Lung microvascular endothelial cell (primary cell): ENCODE results near the gene PDE6A. TPM values are rescaled to one million over a fixed set of nuclear protein-coding genes. Genes with fewer than 3 reads are reported as not detected.
"Not testable (repeated sequence)": the region's sequence is repeated elsewhere in the genome, so short reads cannot be mapped to it uniquely, and the experiment has no call there.

Source experiments
- DNase-seq, 2 donors: peaks; one replicate each; pipeline versions ENCODE4 v3.0.0 to v3.0.0-alpha.2; 2010; ENCODE audit warnings: low read depth in 2 of 2
- total RNA-seq: library from RNA; depleted of rRNA; stranded (reverse); fragments of >200 nt; gene quantifications from 2 replicates; pipeline ENCODE4 v1.2.1, GENCODE V29; 2014

PDE6A gene
- total RNA-seq, 1 donor from 2014 or later, result not detected

- DNase-seq, result no peak
These were observed 45.8 kb downstream of the PDE6A start for GRCh38 chr5:149898811-149899210.

DNA sequence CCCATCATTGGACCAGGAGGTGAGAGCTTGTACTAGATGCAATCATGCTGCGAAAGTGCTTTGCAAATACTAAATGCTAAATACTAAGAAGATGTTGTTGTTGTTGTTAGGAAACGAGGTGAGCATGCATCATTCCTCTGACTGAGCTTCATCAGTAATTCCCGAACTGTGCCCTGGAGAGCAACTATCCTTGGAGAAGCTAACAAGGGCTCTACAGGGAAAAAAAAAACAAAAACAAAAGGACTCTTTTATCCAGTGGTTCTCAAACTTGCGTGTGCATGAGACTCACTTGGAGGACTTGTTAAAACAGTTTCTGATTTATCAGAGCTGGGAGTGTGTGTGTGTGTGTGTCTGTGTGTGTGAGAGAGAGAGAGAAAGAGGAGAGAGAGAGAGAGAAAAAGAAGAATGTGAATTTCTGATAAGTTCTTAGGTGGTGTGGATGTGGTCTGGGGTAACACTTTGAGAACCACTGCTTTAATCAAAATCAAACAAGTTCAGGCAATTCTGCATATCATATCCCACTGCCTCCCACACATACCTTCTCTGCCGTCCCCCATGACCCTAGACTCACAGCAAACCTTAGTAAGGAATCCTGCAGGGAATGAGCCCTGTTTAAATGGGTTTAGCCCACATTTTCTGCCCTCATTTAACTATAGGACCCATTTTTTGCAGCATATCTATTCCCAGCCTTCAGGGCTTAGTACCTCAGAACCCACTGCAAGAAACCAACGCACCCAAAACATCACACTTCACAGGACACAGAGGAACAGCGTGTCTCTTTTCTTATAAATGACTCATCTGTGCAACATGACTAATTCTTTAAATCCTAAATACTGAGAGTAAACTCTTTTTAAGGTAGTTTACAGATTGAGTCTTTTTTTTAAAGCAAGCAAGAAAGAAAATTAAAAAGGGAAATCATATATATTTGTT, 48.9 kb downstream of the PDE6A start:
- DNase-seq, result peak in 1 of 2 donors; percentile 33

DNA sequence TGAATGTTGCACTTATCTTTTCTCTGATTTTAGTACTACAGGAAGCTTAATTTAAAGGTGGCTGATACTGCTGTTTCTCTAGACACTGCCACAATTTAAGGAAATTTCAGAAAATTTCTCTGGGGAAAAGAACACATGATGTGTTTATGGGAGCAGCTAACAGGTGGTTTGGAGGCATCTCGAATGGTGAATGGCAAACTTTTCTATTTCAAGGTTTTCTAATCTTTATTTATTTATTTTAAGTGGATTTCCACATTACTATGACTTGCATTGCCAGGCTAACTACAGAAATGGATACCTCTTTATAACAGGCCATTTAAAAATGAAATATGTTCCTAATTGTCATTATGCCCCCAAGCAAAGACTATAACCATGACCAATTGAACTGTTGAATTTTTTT, 50.4 kb downstream of the PDE6A start:
- no peak for DNase-seq

- no peak for DNase-seq
These were observed 51.1 kb downstream of the PDE6A start for GRCh38 chr5:149893403-149893931.

GRCh38 chr5:149892594-149892993, 52.0 kb downstream of the PDE6A start:
- DNase-seq, result no peak

DNA sequence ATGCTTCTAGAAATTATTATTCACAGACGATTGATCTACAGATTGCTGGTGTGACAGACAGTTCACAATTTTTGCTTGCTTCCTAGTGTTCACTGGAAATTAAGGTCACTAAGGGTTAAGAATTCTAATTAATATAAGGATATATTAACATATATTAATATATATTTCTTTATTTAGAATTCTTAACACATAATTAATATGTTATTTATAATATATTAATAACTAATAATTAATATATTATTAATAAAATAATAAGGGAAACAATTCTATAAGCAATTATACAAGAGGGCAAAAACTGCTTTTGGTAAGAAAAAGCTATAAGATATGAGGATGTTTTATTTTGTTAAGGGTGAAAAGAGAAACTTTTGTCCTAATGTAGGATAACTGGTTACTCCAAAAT, 56.3 kb downstream of the PDE6A start:
- no peak for DNase-seq

GRCh38 chr5:149887622-149888183, 56.9 kb downstream of the PDE6A start:
- peak; percentile 55 to 68 for DNase-seq

DNA sequence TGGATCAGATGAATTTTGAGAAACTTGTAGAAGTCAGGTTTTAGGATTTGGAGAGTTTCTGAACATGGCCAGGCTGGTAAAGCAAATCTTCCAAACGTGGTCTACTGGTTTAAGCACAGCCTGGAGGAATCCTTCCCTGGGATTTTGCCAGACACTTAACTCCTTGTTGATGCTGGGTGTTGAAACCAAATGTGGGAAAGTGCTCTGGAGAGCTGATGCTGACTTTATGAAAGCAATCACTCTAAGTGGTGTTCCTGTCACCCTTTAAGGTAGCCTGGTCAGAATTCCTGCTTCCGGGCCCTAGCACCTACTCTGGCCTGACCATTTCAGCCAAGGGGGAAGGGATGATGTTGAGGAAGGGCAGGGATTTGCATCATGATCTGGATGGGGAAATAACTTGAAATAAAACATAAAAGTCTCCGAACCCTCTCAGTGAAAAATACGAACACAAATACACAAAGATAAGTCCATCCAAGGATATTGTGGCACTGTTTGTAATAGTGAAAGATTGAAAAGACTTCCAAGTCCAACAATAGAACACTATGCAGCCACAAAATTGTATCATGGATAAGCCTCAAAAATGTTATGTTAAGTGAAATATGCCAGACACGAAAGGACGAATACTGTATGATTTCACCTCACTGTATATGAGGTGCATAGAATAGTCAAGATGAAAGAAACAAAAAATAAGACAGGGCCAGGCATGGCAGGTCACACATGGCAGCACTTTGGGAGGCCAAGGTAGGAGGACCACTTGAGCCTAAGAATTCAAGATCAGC, 57.7 kb downstream of the PDE6A start:
- no peak for DNase-seq

GRCh38 chr5:149886060-149886459, 58.5 kb downstream of the PDE6A start:
- DNase-seq, result no peak

- no peak for DNase-seq
These were observed 59.1 kb downstream of the PDE6A start for GRCh38 chr5:149885513-149885912.

GRCh38 chr5:149883550-149883949, 61.0 kb downstream of the PDE6A start:
- DNase-seq, result no peak

DNA sequence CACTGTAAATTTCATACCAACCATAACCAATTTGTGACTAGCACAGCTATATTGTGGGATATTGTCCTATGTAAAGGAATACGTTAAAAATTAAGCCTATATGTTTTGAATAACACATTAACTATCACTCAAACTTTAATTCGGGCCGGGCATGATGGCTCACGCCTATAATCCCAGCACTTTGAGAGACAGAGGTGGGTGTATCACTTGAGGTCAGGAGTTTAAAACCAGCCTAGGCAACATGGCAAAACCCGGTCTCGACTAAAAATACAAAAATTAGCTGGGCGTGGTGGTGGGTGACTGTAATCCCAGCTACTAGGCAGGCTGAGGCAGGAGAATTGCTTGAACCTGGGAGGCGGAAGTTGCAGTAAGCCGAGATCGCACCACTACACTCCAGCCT, 62.0 kb downstream of the PDE6A start:
- DNase-seq, result not testable (repeated sequence)

- DNase-seq, result no peak
These were observed 62.7 kb downstream of the PDE6A start for GRCh38 chr5:149881874-149882273.

DNA sequence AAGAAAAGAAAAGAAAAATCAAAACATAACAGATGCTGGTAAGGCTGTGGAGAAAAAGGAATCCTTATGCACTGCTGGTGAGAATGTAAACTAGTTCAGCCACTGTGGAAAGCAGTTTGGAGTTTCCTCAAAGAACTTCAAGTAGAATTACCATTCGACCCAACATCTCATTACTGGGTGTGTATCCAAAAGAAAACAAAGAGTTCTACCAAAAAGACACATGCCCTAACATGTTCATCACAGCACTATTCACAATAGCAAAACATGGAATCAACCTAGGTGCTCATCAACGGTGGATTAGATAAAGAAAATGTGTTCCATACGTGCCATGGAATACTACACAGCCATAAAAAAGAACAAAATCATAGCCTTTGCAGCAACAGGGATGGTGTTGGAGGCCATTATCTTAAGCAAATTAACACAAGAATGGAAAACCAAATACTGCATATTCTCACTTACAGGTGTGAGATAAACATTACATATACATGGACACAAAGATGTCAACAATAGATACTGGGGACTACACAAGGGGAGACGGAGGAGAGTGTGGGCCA, 63.4 kb downstream of the PDE6A start:
- no peak for DNase-seq

DNA sequence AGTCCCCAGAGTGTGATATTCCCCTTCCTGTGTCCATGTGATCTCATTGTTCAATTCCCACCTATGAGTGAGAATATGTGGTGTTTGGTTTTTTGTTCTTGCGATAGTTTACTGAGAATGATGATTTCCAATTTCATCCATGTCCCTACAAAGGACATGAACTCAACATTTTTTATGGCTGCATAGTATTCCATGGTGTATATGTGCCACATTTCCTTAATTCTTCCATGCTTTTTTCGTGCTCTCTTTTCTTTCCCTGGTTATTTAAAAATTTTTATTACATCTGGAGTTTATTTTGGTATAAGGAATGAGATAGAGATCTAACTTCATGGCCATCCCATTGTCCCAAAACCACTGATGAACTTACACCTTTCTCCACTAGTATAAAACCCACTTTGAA, 65.0 kb downstream of the PDE6A start:
- DNase-seq, result not testable (repeated sequence)

DNA sequence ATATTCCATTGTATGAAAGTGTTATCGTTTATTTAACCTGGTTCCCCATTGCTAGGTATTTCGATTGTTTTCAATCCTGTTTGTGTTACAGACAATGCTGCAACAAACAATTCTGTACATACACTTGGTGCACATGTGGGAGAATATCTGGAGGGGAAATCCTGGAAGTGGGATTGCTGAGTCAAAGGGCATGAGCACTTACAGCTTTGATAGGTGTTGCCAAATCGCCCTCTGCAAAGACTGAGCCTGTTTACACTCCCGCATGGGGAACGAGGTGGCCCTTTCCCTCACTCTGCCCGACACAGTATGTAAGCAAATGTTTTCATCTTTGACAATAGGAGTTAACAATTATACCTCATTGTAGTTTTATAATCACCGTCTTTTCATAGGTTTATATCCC, 66.2 kb downstream of the PDE6A start:
- DNase-seq, result peak; percentile 74 to 78

DNA sequence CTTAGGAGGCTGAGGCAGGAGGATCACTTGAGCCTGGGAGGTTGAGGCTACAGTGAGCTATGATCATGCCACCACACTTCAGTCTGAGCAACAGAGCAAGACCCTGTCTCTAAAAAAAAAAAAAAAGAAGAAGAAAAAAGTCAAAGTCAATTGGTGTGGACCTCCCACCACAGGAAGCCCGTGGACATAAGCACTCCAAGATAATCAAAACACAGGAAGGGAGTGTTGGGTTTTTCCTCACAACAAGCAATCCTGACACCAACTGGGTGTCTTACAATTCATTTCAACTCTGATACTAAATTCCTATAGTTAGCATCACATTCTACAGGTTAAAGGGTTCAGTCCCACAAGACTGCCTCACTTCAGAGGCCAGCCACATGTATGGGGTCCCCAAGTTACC, 70.7 kb downstream of the PDE6A start:
- peak; percentile 48 to 66 for DNase-seq

- peak in 1 of 2 donors; percentile 20 for DNase-seq
These were observed 72.1 kb downstream of the PDE6A start for GRCh38 chr5:149872351-149873040.

DNA sequence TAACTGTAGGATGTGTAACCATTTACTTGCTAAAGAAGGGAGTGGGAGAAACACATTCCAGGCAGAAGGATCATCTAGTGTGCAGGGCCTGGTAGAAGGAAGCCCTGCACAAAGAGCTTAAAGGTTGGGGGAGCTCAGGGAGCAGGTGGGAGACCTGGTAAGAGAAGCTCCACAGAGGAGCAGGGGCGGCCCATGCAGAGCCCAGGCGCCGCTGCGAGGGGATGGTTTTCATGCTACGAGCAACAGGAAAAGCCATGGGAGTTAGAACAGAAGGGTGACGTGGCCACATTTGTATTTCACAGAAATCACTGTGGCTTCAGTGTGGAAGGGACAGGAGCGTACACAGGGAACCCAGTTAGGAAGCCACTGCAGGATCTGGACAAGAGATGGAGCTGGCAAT, 73.1 kb downstream of the PDE6A start:
- no peak for DNase-seq

GRCh38 chr5:149870697-149871096, 73.9 kb downstream of the PDE6A start:
- DNase-seq, result no peak

DNA sequence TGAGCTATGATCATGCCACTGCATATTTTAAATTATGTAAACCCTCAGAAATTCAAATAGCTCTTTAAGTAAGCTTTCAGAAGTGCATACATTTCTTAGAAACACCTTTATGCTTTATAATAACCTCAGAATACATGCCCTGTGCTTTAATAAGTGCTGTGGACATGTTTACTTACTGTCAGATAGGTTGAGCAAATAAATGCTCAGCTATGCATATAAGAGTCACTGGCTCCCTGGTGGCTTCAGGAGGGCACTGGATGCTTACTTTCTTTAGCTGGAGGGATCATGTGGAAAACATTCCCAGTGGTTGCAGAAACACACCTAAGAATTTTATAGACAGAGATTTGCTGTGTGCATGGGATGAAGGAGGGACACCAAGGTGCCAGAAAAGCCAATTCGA, 74.4 kb downstream of the PDE6A start:
- DNase-seq, result no peak
